Skin of body (tissue), 2 donors: Measurements from ENCODE around the gene MAP1S. TPM values are rescaled to one million over a fixed set of nuclear protein-coding genes. Genes with fewer than 3 reads are reported as not detected.
A peak's percentile ranks its signal among the peaks of the same experiment; 100 is the strongest.

Experiments used
- DNase-seq: peaks from one replicate; lab custom pipeline; 2025; lab: John Stamatoyannopoulos, UW
- total RNA-seq: library from RNA; depleted of rRNA; stranded (reverse); fragments of >200 nt; gene quantifications from one replicate; pipeline ENCODE4 v1.2.3, GENCODE V29; 2014

MAP1S gene, protein sequence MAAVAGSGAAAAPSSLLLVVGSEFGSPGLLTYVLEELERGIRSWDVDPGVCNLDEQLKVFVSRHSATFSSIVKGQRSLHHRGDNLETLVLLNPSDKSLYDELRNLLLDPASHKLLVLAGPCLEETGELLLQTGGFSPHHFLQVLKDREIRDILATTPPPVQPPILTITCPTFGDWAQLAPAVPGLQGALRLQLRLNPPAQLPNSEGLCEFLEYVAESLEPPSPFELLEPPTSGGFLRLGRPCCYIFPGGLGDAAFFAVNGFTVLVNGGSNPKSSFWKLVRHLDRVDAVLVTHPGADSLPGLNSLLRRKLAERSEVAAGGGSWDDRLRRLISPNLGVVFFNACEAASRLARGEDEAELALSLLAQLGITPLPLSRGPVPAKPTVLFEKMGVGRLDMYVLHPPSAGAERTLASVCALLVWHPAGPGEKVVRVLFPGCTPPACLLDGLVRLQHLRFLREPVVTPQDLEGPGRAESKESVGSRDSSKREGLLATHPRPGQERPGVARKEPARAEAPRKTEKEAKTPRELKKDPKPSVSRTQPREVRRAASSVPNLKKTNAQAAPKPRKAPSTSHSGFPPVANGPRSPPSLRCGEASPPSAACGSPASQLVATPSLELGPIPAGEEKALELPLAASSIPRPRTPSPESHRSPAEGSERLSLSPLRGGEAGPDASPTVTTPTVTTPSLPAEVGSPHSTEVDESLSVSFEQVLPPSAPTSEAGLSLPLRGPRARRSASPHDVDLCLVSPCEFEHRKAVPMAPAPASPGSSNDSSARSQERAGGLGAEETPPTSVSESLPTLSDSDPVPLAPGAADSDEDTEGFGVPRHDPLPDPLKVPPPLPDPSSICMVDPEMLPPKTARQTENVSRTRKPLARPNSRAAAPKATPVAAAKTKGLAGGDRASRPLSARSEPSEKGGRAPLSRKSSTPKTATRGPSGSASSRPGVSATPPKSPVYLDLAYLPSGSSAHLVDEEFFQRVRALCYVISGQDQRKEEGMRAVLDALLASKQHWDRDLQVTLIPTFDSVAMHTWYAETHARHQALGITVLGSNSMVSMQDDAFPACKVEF
- total RNA-seq, result 17.6 TPM

DNA sequence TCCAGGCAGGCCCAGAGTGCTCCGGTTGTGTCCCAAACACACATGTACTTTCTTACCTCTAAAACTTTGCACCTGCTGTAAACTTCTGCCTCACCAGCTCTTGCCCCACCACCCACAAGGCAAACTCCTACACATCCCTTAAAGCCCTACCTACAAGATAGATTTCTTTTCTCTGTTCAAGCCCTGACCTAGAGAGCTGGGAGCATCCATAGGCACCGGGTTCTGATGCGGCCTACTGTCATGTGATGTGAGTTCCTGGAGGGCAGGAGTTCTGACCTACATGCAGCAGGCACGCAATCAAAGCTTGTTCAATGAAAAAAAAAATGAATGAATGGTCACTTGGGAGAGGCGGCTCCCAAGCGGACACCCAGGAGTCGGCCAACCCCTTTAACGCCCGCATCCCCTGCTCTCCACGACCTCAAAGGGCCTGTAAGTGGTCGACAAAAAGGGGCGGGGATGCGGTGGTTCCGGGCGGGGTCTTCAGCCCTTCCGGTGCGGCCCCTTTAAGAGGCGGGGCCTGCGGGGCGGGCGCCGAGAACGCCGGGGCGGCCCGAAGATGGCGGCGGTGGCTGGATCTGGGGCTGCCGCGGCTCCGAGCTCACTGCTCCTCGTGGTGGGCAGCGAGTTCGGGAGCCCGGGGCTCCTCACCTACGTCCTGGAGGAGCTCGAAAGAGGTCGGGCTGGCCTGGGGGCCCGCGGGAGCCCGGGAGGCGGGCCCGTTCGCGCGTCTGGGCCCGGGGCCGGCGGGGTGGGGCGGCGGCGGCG lies at the start of gene MAP1S:
TSS of gene MAP1S (plus strand) at position 534 of the 765 bp plus-strand sequence. CDS start at position 557, 23 bp downstream.
- peak; percentile 23 for DNase-seq

DNA sequence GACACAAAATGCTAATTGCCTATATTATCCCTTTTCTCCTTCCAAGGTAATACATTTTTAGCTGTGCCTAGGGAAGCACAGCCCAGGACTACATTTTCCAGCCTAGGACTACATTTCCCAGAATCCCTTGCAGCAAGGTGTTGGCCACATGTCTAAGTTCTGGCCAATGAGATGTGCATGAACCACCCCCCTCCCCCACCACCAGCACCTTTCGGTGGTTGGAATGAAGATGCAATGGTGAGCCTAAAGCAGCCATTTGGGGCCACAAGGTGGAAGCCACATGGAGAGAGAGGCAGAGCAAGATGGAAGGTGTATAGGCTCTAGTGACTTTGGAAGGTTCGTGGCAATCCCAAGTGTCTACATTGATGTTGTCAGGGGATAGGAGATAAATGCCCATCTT lies 47.4 kb upstream of the MAP1S start:
- no peak for DNase-seq

DNA sequence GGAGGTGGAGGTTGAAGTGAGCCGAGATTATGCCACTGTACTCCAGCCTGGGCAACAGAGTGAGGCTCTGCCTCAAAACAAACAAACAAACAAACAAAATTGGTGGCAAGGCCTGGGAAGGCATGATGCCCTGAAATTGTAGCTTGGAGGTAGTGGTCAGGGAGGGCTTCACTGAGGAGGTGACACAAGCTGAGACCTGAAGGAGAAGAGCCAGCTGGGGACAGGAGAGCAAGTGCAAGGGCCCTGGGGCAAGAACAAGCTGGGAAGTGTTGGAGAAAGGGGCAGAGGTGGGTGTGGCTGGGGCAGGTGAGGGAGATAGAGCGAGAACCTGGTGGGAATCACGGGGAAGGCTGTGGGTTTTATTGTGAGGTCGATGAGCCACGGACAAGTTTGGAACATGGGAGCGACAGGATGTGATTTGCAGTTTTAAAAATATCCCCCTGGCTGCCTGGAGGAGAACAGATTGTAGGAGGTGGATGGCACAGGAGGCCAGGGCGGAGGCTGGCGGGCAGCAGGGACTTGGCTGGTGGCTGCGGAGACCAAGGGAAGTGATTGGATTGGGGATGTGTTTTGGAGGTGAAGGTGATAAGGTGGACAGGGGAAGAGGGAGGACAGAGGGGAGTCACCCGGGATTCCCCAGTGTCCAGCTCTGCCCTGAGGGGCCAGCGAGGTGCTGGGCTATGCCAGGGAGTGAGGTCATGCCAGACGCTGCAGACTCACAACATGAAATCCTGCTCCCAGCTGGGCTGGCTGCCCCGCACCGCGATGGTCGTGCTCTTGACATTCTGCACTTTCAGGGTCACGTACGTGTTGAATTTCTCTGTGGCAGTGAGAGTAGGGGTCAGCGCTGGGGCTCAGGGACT lies 45.1 kb upstream of the MAP1S start:
- no peak for DNase-seq

DNA sequence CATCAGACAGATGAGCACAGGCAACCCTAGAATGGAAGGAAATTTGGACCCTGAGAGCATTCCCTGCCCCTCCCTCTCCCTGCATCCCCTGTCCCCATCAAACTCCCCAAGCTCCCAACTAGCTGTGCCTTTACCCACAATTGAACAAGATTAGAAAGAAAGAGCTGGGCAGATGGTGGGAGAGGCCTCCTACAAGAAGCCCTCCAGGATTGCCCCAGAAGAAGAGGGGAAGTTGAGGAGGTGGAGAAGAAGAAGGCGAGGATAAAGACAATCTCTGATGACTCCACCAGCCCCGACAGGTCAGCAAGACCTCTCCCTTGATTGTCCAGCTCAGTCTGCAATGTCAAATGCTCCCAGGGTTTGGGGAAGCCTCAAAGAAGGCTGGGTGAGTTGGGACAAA lies 43.0 kb upstream of the MAP1S start:
- DNase-seq, result no peak

DNA sequence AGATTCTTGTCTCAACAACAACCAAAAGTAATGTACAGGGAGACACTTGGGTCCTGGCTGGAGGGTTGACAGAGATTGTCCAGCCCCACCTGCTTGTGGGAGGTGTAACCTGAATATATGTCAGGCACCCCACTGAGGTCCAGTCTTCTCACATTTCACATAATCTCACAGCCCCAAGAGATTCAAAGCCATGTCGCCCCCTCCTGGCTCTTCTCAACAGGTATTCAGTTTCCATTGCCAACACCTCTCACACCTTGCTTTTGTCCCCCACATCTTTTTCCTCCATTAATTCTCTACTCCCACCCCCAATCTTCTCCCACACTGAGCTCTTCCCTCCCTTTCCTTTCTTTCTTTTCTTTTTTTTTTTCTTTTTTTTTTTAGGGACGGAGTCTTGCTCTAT lies 42.3 kb upstream of the MAP1S start:
- no peak for DNase-seq

DNA sequence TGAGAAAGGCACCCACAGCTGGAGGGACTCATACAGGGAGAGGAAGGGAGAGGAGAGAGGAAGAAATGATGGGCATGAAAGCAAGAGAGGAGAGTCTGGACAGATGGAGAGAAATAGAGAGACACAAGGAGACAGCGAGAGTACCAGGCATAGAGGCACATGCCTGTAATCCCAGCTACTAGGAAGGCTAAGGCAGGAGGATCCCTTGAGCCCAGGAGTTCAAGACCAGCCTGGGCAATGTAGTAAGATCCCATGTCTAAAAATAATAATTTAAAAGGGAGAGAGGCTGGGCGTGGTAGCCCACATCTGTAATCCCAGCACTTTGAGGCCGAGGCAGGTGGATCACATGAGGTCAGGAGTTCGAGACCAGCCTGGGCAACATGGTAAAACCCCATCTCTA lies 40.4 kb upstream of the MAP1S start:
- no peak for DNase-seq

DNA sequence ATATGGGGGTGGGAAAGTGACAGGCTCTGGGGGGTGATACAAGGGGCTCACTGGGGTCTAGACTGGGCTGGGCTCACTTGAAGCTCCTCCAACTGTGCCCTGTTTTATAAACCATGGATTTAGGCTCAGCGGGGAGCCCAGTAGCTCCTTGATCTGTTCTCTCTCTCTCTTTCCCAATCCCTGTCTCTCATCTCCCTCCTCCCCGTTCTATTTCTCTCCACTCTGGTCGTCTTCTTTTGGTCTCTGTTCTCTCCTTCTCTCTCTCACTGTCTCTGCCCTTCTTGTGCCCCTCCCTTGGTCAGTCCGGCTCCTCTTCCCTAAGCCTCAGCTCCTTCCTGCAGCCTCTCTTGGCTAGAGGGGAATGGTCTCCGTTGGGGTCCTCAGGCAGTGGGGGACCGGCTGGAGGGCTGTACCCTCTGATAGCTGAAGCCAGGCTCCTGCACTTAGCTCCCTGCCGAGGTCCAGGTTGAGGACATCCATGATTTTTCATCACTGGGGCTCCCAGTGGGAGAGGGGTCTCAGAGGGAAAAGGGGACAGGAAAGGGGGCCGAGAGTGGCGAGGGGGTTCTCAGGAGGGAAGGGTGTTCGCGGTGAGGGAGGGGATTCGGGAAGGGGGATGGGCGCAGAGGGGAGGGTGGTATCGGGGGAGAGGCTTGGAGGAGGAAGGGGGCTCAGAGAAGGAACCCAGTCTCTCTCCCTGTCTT lies 39.6 kb upstream of the MAP1S start:
- DNase-seq, result no peak

DNA sequence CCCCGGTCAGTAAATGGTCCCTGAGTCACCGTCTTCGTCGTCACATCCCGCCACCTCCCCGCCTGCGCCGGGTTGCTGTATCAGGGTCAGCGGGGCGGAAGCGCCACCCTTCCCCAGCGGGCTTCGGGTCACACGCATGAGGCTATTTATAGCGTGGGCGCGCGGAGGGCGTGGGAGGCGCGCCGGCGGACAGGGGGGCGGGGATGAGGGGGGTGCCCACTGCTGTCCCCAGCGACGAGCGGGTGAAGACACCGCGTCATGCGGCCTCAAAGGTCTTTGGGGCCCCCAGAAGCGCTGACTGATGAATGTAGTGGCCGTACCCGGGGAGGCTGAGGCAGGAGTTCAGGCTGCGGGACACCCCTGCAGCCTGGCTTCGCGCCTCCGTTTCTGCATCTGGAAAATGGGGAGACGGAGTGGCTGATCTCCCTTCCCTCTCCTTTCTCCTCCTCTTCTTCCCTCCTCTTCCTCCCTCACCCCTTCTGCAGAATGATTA lies 39.0 kb upstream of the MAP1S start:
- DNase-seq, result no peak

DNA sequence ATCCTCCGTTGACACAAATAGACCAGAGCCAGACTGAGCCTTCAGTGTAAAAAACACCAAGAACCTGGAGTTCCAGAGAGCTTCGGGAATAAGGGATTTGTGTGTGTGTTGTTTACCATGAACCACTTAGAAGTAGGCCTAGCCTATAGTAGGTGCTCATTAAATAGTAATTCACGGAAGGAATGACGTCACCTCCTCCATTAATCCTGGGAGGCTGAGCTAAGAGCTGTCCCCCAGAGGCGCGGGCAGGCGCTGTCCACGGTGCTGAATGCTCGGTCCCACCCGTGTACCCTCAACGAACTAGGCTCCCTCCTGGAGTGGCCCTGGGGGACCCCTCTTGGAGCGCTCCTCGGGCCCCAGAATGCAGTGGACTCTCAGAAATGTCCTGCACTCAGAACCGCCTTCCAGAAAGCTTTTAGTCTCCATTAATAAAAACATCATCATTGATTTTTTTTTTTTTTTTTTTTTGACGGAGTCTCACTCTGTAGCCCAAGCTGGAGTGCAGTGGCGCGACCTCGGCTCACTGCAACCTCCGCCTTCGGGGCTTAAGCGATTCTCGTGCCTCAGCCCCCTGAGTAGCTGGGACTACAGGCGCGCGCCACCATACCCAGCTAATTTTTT lies 37.7 kb upstream of the MAP1S start:
- no peak for DNase-seq

DNA sequence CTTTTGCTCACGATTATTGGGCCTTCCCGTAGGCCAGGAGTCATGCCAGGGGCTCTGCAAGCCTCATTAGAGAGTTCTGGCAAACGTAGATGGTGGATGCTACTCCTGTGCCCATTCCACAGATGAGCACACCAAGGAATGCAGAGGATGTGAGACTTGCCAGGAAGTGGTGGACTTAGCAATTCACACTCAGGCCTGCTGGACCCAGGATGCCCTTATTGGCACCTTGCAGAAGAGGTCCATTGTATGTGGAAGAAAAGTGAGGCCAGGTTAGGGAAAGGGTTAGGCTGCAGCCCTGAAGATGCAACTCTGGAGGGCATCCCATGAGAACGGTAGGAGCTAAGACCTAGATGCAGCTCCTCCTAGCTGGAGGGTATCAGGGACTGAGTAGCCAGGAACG lies 37.0 kb upstream of the MAP1S start:
- DNase-seq, result no peak

DNA sequence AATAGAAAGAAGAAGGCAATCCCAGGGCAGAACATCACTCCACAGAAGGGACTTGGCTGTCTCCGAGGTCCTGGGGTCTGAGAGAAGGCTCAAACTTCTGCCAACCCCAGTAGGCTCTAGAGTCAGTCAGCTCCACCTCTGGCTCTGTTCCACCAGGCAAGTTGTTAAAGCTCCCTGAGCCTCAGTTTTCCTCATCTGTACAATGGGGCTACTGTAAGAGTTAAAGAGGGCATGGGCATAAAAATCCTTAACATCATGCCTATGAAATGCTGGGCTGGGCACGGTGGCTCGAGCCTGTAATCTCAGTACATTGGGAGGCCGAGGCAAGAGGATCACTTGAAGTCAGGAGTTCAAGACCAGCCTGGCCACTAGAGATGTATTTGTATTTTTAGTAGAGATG lies 36.2 kb upstream of the MAP1S start:
- no peak for DNase-seq

DNA sequence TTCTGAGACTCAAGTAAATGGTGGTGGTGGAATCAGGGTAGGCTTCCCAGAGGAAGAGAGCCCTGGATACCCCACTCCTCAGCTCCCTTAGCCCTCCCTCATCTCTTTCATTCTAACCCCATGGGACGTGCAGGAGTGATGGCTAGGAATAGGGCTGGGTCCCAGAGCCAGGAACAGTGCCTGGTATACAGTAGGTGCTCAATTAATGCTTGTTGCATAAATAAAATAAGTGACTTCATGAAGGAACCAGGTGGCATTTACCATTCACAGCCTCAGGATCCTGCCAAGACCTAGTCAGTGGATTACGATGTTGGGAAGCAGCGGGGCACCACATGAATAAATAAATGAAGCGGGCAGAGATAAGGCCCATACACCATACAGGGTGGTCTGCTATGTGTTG lies 35.0 kb upstream of the MAP1S start:
- DNase-seq, result no peak

DNA sequence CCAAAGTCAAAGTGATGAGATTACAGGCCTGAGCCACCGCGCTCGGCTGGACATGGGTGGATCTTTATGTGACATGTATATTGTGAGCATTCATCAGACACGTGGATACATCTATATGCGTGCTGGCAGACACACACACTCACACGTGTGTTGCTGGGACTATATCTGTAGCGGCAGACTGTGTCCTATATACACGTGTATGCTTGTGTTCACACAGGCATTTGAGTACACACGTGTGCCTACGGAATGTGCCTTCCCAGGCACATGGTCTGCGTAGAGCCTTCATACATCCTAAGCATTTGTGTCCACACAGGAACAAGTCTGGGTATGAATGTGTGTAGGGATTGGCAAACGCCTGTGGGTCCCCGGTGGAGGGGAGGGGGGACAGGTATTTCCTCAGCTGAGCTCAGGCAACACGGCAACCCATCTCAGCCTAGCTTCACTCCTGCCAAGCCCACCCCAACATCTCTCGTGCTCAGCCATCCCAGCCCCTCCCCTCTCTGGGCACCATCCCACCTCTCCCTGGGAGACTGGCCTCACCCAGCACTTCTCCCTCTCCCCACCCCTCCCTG lies 33.7 kb upstream of the MAP1S start:
- no peak for DNase-seq

DNA sequence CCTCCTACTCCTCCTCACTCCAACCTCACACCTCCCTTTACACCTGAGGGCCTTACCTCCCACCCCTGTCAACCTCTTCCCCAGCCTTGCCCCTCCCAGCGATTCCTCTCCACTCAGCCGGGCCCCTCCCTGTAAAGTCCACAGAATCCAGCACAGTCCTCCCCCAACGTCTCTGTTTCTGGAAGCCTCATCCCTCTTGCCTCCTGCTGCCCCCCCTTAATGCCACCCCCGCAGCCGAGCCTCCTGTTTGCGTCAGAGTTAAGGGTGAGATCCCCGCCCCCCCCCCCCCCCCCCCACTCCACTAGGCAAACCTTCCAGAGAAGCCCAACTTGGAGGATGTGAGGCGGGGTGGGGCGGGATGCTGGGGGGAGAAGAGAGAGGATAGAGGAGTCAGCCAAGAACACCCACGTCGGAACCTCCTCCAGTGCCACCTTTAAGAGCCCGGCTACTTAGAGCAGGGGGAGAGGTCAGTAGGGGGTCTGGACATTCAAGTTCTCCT lies 33.2 kb upstream of the MAP1S start:
- no peak for DNase-seq

DNA sequence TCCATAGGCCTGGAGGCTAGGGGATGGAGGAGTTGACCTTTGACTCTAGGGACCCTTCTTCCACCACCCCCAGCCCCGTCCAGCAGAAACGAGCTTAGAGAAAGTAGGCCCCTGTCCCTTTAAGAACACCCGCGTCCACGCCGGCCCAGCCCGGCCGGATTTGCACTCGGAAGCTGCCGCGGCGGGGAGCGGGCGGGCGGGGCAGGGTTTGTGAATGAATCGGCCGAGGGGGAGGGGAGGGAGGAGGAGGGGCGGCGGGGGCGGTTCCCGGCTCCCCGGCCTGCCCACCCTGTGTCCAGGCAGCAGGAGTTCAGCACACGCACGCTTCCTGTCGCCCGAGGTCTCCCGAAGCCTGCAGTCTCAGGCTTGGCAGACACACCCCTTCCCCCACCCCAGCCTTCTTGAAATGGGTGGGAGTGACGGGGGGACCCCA lies 32.7 kb upstream of the MAP1S start:
- DNase-seq, result no peak

DNA sequence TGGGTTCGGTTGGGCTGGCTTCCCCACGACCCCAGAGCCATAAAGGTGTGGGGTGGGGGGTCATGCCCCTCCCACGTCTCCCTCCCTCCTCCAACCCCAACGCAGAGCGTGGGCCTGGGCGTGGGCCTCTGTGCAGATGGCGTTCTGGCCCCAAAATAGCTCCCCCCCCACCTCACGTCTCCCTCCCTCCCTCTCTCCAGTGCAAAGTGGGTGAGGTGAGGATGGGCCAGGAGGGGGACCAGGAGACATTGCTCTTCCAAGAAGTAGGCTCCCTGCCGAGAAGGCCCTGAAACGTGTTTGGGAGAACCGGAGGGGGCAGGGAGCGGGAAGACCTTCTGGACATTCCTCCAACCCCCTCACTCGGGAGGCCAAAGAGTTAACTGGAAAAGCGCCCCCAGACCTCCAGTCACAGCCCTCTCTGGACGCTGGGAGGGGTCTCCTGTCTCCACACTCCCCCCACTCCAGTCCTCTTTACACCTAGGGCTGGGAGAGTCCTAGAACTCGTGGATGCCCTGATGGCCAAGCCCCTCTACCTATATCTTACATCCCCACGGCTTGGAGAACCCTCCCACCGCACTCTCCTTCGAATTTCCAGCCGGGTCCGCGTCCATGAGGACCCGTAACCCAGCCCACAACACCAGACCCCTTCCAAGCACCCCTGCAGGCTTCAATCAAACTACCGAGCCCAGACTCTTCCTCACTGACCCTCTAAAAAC lies 32.0 kb upstream of the MAP1S start:
- DNase-seq, result no peak

DNA sequence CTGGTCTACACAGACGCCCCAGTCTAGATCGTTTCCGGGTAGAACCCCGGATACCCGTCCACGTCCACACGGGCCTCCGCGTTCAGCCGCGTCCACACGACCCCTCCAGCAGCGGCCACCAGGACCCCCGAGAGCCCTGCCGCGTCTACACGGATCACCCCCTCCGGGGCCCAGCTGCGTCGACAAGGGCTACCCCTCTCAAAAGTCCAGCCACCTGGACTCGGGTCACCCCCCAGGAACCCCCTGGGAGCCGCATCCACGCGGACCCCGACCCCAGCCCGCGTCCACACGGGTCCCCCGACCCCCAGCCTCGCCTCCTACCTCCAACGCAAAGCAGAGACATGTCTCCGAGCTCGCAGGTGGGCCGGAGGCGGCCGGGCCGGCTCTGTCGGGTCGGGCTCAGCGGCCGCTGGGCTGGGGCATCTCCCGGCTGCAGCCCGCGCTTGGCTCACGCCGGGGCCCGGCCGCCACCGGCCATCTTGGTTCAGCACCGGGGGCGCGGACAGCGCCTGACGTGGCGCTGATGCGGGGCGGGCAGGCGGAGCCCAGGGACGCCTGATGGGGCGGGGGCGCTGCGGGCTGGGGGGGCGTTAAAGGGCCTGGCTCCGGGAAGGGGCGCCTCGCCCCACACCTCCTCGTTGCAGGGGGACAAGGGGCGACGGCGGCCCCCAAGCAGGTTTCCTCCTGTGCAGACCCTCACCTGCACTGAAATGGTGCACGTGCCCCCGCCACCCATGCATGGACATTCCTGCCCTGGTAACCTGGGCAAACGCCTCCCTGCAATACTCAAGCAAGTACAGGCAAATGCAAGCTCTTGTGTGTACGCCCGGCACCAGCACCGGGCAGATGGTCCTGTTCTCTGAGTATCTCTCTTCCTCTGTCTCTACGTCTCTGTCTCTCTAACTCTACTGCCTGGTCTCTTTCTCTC lies 31.2 kb upstream of the MAP1S start, which contains the start of gene UNC13A:
TSS of gene UNC13A (minus strand) at position 498 of the 928 bp plus-strand sequence. CDS start at position 343, 155 bp downstream.
- DNase-seq, result no peak
